NCI-H82 treated with DMSO at 0.1 percent for 48 hours (cell line): ENCODE data around the gene DNAJC1.

ENCODE experiments used
- DNase-seq: peaks from one replicate; lab custom pipeline; 2025; ENCODE audit not compliant: unreplicated experiment; lab: John Stamatoyannopoulos, UW

Gene DNAJC1

DNA sequence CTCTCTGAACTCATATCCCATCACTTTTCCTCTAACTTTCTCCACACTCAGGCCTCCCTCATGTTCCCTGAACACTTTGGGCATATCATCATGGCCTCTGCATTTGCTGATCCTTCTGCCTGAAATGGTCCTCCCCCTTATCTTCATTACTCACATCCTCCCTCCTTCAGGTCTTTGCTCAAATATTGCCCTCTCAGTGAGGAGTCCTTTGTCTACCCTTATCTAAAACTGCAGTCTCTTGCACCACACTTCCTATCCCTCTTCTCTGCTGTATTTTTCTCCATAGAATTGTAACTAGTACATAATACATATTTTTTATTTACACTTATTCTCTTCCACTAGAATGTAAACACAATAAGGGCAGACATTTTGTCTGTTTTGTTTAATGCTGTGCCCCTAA lies 41.7 kb downstream of the DNAJC1 start:
- no peak for DNase-seq

DNA sequence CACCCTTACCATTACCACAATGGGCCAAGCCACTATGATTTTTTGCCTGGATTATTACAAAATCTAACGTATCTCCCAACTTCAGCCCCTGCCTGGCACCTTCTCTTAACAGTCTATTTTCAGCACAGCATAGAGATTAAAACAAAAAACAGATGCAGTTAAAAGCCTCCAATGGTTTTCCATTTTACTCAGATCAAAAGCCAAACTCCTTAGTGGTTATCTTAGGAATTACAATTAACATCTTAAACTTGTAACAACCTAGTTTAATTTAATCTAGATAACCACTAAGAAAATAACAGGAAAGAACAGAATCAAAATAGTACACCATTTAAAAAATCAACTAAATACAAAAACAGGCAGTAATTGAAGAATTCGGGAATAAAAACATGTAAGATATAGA lies 43.5 kb downstream of the DNAJC1 start:
- DNase-seq, result no peak

DNA sequence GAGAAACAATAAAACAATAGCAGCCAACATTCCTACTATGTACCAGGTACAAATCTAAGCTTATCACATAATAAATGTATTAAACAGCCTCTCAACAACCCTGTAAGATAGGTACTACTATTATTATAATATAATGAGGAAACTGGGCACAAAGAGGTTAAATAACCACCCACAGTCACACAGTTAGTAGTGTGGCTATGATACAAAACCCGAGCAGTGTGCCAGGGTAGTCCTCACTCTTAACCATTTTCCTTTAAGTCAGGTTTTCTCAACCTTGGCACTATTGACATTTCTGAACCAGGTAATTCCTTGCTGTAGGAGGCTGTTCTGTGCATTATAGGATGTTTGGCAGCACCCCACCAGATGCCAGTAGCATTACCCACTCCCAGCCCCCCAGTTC lies 48.8 kb downstream of the DNAJC1 start:
- DNase-seq, result no peak

DNA sequence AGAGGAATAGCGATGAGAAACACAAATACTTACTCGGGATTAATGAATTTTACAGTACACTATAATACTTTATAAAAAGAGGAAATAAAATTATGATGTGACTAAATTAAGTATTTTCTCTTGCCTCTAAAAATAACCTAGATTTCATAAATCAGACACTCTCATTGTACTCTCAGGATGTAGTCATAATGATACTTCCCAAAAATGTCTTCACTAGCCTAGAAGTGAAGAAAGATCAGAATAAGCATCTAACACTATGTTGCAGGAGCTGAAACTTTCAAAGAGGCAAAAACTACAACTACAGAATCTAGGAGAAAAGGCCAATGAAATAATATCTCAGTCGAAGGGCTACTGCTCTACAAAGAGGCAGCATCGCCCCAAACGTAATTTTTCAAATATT lies 49.4 kb downstream of the DNAJC1 start:
- DNase-seq, result no peak

DNA sequence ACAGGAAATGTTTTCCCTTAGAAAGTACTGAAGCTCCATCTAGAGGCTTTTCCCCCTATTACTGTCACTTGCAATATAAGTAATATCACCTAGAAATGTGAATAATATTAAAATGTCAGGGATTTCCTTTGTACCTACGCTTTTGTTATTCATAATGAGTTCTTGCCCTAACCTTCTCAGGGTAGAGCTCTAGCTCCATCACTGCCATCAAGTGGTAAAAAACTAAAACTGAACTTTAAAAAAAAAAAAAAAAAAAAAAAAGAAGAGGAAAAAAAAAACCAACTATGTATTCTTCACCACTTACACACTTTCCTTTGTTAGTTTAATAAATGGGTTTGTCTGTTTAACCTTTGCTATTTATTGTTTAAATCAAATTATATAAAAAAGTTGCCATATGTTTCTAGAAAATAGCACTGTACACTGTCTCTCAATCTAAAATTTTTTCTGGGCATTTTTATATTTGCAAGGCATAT lies 49.9 kb downstream of the DNAJC1 start:
- no peak for DNase-seq

DNA sequence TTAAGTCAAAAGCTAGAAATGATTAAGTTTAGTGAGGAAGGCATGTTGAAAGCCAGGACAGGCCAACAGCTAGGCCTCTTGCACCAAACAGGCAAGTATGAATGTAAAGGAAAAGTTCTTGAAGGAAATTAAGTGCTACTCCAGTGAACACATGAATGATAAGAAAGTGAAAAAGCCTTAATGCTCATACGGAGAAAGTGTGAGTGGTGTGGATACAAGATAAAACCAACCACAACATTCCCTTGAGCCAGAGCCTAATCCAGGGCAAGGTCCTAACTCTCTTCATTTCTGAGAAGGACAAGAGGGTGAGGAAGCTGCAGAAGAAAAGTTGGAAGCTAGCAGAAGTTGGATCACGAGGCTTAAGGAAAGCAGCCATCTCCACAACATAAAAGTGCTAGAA lies 53.0 kb downstream of the DNAJC1 start:
- DNase-seq, result no peak

DNA sequence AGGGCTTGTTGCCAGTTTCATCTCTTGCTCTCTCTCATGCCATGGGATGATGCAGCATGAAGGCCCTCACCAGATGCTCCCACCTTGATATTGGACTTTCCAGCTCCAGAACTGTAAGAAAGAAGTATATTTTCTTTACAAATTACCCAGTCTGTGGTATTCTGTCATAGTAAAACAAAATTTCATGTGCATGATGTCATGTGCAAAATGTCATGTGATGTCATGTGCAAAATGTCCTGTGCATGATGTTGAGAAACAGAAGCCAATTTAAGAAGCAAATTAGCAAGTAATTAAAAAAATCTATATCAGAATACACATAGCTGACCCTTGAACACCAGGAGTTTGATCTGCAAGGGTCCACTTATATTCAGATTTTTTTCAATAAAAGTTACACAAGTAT lies 56.6 kb downstream of the DNAJC1 start:
- no peak for DNase-seq

DNA sequence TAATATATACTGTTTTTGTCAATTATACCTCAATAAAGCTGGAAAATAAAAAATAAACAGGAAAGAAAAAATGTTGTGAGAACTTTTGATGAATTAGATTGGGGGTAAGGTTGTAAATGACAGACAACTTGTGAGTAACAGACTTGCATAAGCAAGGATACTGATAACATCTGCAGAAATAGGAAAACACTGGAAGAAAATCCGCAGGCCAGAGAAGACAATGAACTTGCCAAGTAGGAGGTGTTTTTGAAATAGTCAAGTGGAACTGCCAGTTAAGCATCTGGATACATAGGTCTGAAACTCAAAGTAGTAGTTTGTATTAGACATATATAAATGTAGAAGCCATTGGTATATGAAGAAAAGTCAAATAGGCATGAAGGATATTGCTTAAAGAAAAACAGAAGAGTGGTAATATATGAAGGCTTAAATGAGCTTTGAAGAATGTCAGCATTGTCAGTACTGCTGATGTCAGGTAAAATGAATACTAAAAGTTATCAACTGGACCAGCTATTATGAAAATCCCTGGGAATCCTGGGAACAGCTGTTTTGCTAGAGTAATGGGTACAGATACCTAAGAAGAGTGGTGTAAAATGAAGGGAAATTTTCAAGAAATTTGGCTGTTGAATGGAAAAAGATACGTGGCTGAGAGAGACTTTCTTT lies 58.7 kb downstream of the DNAJC1 start:
- DNase-seq, result no peak

DNA sequence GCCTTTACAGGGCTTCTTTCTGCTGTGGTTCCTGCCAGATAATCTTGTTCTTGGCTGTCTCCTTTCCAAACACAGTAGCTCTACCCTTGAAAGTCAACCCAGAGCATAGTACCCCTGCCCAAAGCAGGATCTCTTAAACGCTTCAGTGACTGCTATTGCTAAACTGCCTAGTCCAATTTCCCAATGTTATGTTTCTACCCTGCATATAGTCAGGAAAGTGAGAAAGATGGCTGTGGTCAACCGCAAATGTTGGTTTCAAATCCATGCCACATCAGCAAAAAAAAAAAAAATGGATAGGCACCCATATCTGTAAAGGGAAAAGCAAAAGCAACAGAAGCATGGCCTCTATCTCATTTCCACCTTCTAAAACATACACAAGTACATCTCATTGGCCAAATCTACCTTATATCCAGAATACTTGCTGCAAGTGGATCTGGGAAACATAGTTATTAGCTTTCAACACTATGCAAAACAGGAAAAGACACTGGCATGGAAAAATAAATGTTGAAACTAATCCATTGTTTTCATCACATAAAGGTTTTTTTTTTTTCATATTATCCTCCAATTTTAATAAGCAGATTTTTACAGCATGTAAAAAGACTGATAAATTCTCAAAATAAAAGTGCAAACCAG lies 59.8 kb downstream of the DNAJC1 start:
- DNase-seq, result no peak

DNA sequence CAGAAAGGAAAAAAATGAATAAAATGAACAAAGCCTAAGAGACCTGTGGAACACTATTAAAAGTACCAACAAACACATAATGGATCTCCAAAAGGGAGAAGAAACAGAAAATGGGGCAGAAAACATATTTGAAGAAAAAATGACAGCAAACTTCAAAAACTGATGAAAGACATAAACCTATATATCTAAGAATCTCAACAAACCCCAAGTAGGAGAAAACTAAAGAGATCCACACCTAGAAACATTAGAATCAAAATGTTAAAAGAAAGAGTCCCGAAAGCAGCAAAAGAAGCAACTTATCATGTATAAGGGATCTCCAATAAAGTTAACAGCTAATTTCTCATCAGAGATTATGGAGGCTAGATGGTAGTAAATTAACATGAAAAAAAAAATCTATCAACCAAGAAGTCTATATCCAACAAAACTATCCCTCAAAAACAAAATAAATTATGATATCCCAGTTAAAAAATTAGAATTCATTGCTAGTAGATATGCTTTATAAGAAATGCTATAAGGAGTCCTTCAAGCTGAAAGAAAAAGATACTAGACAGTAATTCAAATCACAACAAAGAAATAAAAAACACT lies 68.0 kb downstream of the DNAJC1 start:
- no peak for DNase-seq

DNA sequence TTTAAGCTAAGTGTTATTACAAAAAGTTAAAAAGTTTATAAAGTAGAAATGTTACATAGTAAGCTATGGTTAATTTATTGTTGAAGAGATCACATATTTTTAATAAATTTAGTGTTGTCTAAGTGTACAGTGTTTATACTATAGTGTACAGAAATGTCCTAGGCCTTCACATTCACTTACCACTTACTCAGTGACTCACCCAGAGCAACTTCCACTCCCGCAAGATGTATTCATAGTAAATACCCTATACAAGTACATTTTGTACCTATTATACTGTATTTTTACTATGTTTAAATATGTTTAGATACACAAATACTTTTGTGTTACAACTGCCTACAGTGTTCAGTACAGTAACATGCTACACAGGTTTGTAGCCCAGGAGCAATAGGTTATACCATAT lies 69.2 kb downstream of the DNAJC1 start:
- DNase-seq, result no peak

DNA sequence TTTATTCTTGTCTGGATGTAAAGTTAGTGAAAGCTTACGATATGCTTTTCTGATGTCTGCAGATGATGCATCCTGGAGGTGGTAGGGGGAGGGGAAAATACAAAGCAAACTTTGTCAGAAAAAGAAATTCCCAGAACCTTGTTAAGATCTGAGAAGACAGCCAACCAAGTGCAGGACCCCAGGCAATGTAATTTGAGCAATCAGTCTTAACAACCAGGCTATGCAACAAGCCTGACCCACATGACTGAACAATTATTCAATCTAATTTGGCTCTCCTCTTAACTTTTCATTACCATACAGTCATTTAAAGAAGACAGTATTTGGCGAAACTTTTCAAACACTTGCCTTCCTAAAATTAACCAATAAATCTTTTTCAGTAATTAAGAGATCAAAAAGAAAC lies 74.5 kb downstream of the DNAJC1 start:
- DNase-seq, result no peak

DNA sequence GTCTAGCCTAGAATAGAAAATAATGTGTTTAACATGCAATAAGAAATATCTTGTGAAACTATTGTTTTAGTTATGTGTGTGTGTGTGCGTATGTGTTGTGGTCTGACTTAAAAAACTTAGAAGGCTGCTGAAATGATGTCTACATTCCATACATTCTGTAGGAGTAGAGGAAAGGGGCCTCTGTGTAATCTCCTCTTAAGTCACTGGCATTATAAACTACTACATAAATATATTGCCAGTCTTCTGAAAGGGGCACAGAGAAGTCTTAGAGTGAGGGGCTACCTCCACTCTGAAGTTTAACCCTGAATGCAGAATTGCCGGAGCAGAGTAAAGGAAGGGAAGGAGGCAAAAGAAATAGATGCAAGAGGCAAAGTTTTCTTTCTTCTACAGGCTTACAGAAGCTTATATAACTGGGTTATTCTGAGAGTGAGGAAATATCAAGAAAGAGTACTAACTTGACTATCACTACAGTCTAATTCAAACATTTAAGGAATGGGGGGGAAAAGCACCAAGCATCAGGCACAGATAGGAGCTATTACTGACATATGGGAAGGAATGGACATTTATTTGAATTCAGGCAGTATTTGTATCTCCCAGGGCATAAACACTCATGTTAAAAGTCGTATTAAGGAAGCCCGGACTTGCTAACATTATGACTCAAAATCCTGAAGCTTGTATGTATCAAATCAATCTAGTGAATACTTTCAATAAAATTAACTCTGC lies 75.7 kb downstream of the DNAJC1 start:
- no peak for DNase-seq

DNA sequence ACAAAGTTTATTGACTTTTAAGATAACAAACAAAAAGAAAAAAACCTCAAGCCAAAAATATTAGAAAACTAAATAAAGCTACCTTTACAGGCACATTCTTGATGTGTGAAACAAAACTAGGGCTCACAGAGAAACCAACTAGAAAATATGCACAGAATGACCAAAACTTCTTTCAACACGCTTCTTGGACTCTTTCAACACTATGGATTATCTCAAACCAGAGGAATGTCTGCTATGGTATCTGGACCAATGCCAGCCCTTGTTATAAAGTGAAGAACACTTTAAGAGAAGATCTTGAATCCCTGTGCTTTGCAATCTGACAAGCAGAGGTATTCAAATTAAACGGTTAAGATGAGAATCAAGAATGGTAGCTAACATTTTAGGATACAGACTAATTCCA lies 76.6 kb downstream of the DNAJC1 start:
- no peak for DNase-seq

DNA sequence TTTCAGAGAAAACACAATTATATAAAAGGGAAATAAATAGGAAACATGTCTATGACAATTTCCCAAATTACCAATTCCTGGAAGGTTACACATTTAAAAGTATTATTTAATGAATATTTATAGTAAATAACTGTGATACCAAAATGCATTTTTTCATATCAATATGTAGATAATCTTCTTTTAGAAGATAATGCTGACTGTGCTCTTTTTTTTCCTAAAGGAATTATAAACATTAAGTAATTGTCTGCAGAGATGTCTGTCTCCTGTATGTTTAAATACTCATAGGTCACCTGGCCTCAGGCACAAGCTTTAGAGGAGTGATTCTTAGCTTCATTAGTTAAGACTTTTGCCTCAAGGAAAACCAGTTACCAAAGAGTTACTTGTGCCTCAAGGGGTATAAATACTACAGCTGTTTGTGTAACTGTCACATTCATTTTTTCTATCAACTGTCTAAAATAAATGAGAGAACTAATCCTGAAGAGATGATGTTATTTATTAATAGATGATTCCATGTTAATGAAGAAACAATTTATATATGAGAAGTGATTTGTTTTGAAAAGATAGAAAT lies 77.1 kb downstream of the DNAJC1 start:
- no peak for DNase-seq

DNA sequence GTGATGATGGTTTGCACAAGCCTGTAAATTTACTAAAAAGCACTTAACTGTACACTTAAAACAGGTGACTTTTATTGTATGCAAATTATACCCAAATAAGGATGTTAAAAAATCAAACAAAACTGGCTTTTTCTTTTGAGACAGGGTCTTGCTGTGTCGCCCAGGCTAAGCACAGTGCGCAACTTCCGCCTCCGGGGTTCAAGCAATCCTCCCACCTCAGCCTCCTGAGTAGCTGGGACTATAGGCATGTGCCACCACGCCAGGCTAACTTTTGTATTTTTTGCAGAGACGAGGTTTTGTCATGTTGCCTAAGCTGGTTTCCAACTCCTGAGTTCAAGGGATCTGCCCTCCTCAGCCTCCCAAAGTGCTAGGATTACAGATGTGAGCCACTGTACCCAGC lies 77.7 kb downstream of the DNAJC1 start:
- DNase-seq, result no peak

DNA sequence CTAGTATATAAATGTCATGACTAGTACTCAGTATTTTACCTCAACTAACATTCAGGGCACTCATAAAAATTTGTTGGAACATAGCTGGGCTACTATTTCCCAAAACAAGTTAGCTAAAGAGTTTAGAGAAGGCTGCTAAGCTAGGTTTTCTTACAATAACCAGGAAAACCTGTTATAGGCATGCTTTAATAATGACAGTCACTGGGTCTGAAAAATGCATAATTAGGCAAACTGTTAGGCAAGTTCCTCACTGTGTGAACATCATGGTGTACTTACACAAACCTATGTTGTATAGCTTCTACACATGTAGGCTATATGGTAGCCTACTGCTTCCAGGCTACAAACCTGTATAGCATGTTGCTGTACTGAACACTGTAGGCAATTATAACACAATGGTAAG lies 79.0 kb downstream of the DNAJC1 start:
- DNase-seq, result no peak

DNA sequence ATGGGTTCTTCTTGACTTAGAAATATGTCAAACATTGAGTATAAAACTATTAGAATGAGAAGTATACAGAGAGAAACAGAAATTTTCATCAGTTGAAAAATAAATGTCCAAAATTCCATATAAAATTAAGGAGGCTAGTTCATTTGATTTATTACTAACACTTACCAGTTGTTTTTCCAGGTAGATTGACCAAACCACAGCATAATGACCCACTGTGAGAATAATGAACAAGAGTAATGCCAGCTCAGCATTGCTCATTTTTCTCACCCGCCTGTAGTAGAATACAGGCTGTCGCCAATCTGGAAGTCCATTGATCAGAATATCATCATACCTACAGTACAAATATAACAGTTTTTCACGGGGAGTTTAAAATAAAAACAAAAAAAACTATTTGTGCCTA lies 82.9 kb downstream of the DNAJC1 start:
- no peak for DNase-seq

DNA sequence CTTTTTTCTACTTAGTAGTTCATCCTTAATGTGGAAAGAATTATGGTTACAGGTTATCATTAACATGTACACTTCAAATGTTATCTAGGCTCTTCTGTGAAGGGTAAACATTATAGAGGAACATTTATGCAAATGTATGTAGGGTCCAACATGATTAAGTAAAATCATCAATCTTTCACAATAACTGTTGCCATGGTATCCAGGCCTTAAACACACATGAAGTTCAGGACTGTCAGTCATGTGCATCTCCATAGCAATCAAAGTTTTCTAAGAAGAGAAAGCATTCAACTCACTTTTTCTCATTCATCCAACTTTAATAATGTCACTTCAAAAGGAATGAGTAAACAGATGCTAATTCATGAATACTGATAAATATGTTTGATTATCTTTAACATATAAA lies 83.6 kb downstream of the DNAJC1 start:
- no peak for DNase-seq

DNA sequence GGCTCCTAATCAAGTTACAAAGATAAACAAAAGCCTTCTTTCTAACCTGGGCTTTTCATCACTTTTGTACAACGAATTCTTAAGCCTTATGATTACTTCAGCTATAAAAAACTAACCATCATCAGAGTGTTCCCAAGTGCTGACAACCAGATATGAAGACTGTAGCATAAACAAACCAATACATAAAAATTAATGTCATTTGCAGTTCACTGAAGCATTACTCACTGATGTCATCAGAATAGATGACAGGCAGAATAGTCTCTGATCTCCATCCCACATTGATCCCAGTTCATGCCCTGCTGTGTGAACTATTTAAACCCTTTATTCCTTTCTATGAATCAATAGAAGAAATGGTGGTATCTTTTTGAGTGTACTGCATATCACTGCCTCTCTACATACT lies 84.4 kb downstream of the DNAJC1 start:
- DNase-seq, result no peak

DNA sequence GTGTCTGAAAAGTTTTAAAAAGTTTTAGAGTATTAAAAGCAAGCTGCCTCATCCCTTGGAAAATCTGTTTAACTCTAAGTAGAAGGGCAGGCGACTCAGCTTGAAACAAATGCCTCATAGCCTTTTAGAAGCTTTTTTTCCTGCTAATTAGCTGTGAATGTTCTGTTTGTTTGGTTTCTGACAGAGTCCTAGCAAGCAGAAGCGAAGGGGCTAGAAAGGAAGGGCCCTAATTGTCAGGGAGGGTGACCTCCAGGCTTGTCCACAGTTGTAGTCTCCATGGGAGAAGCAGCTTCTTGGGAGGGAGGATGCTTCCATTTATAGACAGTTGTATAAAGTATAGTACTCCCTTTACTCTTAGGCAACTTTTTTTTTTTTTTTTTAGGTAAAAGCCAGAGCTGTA lies 90.9 kb downstream of the DNAJC1 start:
- DNase-seq, result no peak

DNA sequence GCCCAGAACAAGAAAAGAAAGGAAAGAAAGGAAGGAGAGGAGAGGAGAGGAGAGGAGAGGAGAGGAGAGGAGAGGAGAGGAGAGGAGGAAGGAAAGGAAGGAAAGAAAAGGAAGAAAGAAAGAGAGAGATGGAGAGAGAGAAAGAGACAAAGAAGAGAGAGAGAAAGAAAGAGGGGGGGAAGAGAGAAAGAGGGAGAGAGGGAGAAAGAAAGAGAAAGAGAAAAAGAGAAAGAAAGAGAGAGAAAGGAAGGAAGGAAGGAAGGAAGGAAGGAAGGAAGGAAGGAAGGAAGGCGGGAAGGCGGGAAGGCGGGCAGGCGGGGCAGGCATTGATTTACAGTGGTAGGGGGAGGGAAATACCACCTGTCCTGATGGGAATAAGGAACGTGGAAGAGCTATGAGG lies 92.7 kb downstream of the DNAJC1 start:
- no peak for DNase-seq
